ENCODE measurements around the gene CCDC194. TPM values are rescaled to one million over a fixed set of nuclear protein-coding genes. Genes with fewer than 3 reads are reported as not detected.

CCDC194 gene
- total and polyA plus RNA-seq, 2 of the 8 experiments (the other 6 are each of a cell fraction or from before 2014, with no cell fraction given), result 0.33 TPM; not detected in 1

- H3K9ac ChIP-seq (replicated peaks in 1 of 4; ENCODE audit: extremely low read depth in 1 of 4, low read depth in 3 of 4, low read length in 3 of 4), result no peak overlapping the region
- FAIRE-seq (no peak), DNase-seq (ENCODE audit: low read depth in 1 of 2, low spot score in 2 of 2) (no peak)
- ChIA-PET CTCF (ENCODE audit: partially characterized antibody) (no interaction called here), POLR2A (ENCODE audit: partially characterized antibody) (interaction anchor here (0.9 to 6.1 kb wide), 3 partner anchors 9 to 11 kb away, joined by 4 to 44 read pairs (median 12); partner anchors contain the start of gene BST2)
- TF ChIP-seq ASH2L (IDR thresholded peaks at IDR 0.05; ENCODE audit: low read length) (no peak), RAD21 (IDR thresholded peaks at IDR 0.05 in 1 of 2, conservative IDR thresholded peaks at IDR 0.05 in 1 of 2; ENCODE audit: low read depth in 2 of 2, low read length in 2 of 2) (no peak), TCF12 (IDR thresholded peaks at IDR 0.05; ENCODE audit: low read depth, low read length) (no peak), CTCF (IDR thresholded peaks at IDR 0.05; ENCODE audit: control extremely low read depth in 1 of 3, insufficient read depth in 1 of 3, low read depth in 1 of 3, low read length in 3 of 3) (no peak), TAF1 (IDR thresholded peaks at IDR 0.05; ENCODE audit: low read depth, low read length) (no peak), HDAC2 (IDR thresholded peaks at IDR 0.05; ENCODE audit: borderline replicate concordance in 1 of 2, low read depth in 2 of 2, low read length in 2 of 2) (no peak), SIN3A (conservative IDR thresholded peaks at IDR 0.05 in 1 of 2, IDR thresholded peaks at IDR 0.05 in 1 of 2; ENCODE audit: low read depth in 1 of 2, low read length in 2 of 2) (no peak), RXRA (IDR thresholded peaks at IDR 0.05; ENCODE audit: insufficient read depth, low read depth, low read length) (no peak), FOSL1 (IDR thresholded peaks at IDR 0.05; ENCODE audit: insufficient read depth, low read depth, low read length) (no peak)
- H3K18ac ChIP-seq (ENCODE audit: extremely low read depth, low read length), result peak overlapping the region; percentile 56; the same call in 1 of the 2 replicates
- H2BK20ac ChIP-seq (ENCODE audit: low read length), result no peak overlapping the region
- no peaks in the 10 kb centered on the region for H3K9me3 ChIP-seq (ENCODE audit: insufficient read depth in 2 of 2, low read depth in 1 of 2, low read length in 1 of 2)
- no peak overlapping the region for H4K5ac ChIP-seq (ENCODE audit: insufficient read length, low read depth, low read length)
- H3K36me3 ChIP-seq (ENCODE audit: control insufficient read depth in 2 of 4, insufficient read depth in 4 of 4, low read length in 3 of 4), result peaks cover 0 to 7% (median 0%) of the 10 kb centered on the region in 4 experiments; a peak in 2 of 8 replicates
- H3K27ac ChIP-seq (ENCODE audit: low read depth, low read length), result no peak overlapping the region
- no peak overlapping the region for H2BK5ac ChIP-seq (ENCODE audit: low read depth, low read length)
- peak overlapping the region in 1 of 2 experiments; percentile 76; a peak in 1 of 4 replicates for H3K4me2 ChIP-seq (ENCODE audit: insufficient read depth in 1 of 2, low read depth in 2 of 2, low read length in 2 of 2)
- WGBS, 2 experiments (ENCODE audit: extremely low coverage in 1 of 2, insufficient coverage in 1 of 2, insufficient read length in 1 of 2, insufficient replicate concordance in 2 of 2, low coverage in 1 of 2, low lambda C conversion rate in 2 of 2, missing lambda C conversion rate in 1 of 2), result 93% methylated on average over 8 of the region's 8 CpGs; no CpG with 5 or more reads in 1 of the 2 experiments
- H2AK5ac ChIP-seq (ENCODE audit: low read depth, low read length), result no peak overlapping the region
- H3K79me2 ChIP-seq (ENCODE audit: control insufficient read depth in 1 of 2, insufficient read depth in 2 of 2, low read length in 2 of 2), result no peaks in the 10 kb centered on the region
- no peak overlapping the region for H3K14ac ChIP-seq (ENCODE audit: insufficient read length)
- H2BK12ac ChIP-seq (ENCODE audit: low read depth, low read length), result peak overlapping the region; percentile 98; the same call in 1 of the 2 replicates
- peaks cover 2 to 11% (median 4%) of the 10 kb centered on the region in 4 experiments; a peak in 5 of 7 replicates for H3K4me1 ChIP-seq (replicated peaks in 1 of 4; ENCODE audit: control insufficient read depth in 3 of 4, insufficient read depth in 4 of 4, low read length in 3 of 4)
- H3K27me3 ChIP-seq (replicated peaks in 1 of 4; ENCODE audit: control insufficient read depth in 3 of 4, extremely low read depth in 1 of 4, insufficient read depth in 3 of 4, low read length in 3 of 4), result peaks cover 0 to 6% (median 0%) of the 10 kb centered on the region in 4 experiments; a peak in 2 of 7 replicates
- H3K56ac ChIP-seq (replicated peaks; ENCODE audit: insufficient read length, low read depth, low read length), result no peak overlapping the region
- no peak overlapping the region for H2BK15ac ChIP-seq (ENCODE audit: low read length)
- H4K8ac ChIP-seq (ENCODE audit: extremely low read depth, insufficient read depth, low read length), result no peak overlapping the region
- no peak overlapping the region for H3K4ac ChIP-seq (replicated peaks; ENCODE audit: insufficient read length, low read depth, low read length)
- no peaks in the 10 kb centered on the region for H3K79me1 ChIP-seq (ENCODE audit: low read depth, low read length)
- H3K4me3 ChIP-seq (ENCODE audit: extremely low read depth in 1 of 4, insufficient read depth in 2 of 4, low read depth in 3 of 4, low read length in 4 of 4), result no peak overlapping the region
- H2AFZ ChIP-seq (ENCODE audit: low read length), result no peak overlapping the region
- H3K23me2 ChIP-seq (ENCODE audit: low read depth, low read length), result peaks cover under 1% of the 10 kb centered on the region; the same call in 1 of the 2 replicates
- H2BK120ac ChIP-seq (replicated peaks; ENCODE audit: low read depth, low read length), result no peak overlapping the region
- no peak overlapping the region for H3K23ac ChIP-seq (ENCODE audit: insufficient read length)
- H4K91ac ChIP-seq (replicated peaks; ENCODE audit: insufficient read length, low read length), result no peak overlapping the region
- no peaks in the 10 kb centered on the region for H4K20me1 ChIP-seq (replicated peaks in 1 of 2; ENCODE audit: control insufficient read depth in 1 of 2, insufficient read depth in 2 of 2, low read length in 2 of 2)
These were observed 20.1 kb upstream of the CCDC194 start for GRCh38 chr19:17414097-17414496.
